A673 (cell line): ENCODE results near the gene PHF21A. TPM values are rescaled to one million over a fixed set of nuclear protein-coding genes. Genes with fewer than 3 reads are reported as not detected.

ENCODE experiments used
- BruUV-seq: library from RNA; stranded (reverse); fragments of 400-500 nt; replicated peaks from 2 replicates; lab custom pipeline; 2021; lab: Mats Ljungman, UMichigan
- CTCF ChIA-PET: fragments of 300-600 bp; sonication (Branson Sonifier 250); formaldehyde crosslinking; loops from one replicate; lab custom pipeline; 2022; ENCODE audit warnings: antibody characterized with exemption; lab: Charles Lee
- POLR2A ChIA-PET: fragments of 300-600 bp; sonication (Branson Sonifier 250); formaldehyde crosslinking; loops from one replicate; lab custom pipeline; 2022; ENCODE audit warnings: antibody characterized with exemption; ENCODE audit not compliant: low non-redundant PET; lab: Charles Lee
- DNase-seq: peaks from one replicate; pipeline ENCODE4 v3.0.0-alpha.2; 2015; ENCODE audit warnings: low spot score
- H3K27ac ChIP-seq: fragments of 200-600 bp; sonication (generic); 2 replicates; pipeline ENCODE4 v1.5.1; 2016; ENCODE audit warnings: mixed run types, low read depth, mild to moderate bottlenecking, mixed read lengths, antibody characterized with exemption, low read length; ENCODE audit not compliant: poor library complexity, severe bottlenecking
- H3K27me3 ChIP-seq: fragments of 200-600 bp; sonication (generic); replicated peaks from 2 replicates; pipeline ENCODE4 v1.6.1; 2017; ENCODE audit warnings: mixed run types, low read depth, mild to moderate bottlenecking, mixed read lengths, antibody characterized with exemption, low read length; ENCODE audit not compliant: insufficient read depth, poor library complexity
- H3K36me3 ChIP-seq: fragments of 200-600 bp; sonication (generic); 2 replicates; pipeline ENCODE4 v1.6.1; 2016; ENCODE audit warnings: mixed run types, mild to moderate bottlenecking, mixed read lengths, antibody characterized with exemption, low read length; ENCODE audit not compliant: insufficient read depth, poor library complexity, severe bottlenecking
- H3K4me1 ChIP-seq: fragments of 200-600 bp; sonication (generic); 2 replicates; pipeline ENCODE4 v1.6.1; 2017; ENCODE audit warnings: mixed run types, mild to moderate bottlenecking, mixed read lengths, antibody characterized with exemption, low read length; ENCODE audit not compliant: insufficient read depth, poor library complexity, severe bottlenecking
- H3K4me3 ChIP-seq: fragments of 200-600 bp; sonication (generic); 2 replicates; pipeline ENCODE4 v1.5.1; 2016; ENCODE audit warnings: low read depth, mixed run types, mild to moderate bottlenecking, mixed read lengths, low read length; ENCODE audit not compliant: poor library complexity, severe bottlenecking
- H3K9me3 ChIP-seq: fragments of 200-600 bp; sonication (generic); 2 replicates; pipeline ENCODE4 v1.6.1; 2016; ENCODE audit warnings: mixed run types, low read depth, mild to moderate bottlenecking, mixed read lengths, antibody characterized with exemption, low read length; ENCODE audit not compliant: poor library complexity, severe bottlenecking
- EZH2 ChIP-seq: fragments of 200-600 bp; sonication (generic); IDR thresholded peaks from 2 replicates; pipeline ENCODE4 v1.6.1; 2017; ENCODE audit warnings: borderline replicate concordance, low read depth, mild to moderate bottlenecking, mixed read lengths, antibody characterized with exemption, low read length; ENCODE audit not compliant: poor library complexity, severe bottlenecking
- intact Hi-C: fragments of 100-400 bp; cut with micrococcal nuclease; formaldehyde crosslinking; loops from one replicate; pipeline ENCODE4 v1.10.0; 2022; ENCODE audit not compliant: unreplicated experiment
- total RNA-seq: library from RNA; stranded (reverse); gene quantifications from 2 replicates; pipeline ENCODE4 v1.2.3, GENCODE V29; 2021
- TF ChIP-seq, protein P1 (sequence below): fragments of 300-800, 200-600 bp; sonication (generic); conservative IDR thresholded peaks from 2 replicates; pipeline ENCODE4 v1.5.1; 2017; ENCODE audit warnings: low read depth, mild to moderate bottlenecking, antibody characterized with exemption, low read length, moderate library complexity, mixed read lengths

The PHF21A gene
- total RNA-seq, 1 experiment from 2014 or later = 77.2 TPM

DNA sequence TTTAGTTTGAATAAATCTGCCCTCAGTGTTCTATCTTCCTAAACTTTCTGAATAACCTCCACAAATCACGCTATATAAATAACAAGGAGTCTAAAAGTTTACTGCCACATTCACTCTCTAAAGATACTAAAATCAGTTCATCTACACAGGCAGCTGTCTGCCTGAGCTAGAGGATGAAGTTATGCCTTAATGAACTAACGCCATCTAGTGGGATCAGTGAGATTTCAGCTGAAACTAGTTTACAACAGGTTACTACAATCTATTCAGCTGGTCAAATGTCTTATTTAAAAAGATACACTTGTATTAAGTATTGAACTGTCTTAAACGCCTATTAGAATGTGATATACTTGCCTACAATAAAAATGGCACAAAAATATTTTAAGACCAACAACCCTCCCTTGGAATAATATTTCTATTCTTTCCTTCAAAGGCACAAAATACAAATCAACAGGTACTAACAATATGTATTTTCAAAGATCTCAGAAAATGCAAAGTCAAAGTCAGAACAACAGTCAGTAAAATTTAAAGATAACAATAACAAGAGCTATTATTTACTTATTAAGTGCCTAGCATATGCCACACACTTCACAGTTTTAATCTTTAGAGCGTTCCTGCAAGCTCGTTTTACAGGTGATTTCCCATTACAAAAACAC, 114.7 kb downstream of the PHF21A start:
- TF ChIP-seq EZH2 = no peak
- TF ChIP-seq, protein P1, sequence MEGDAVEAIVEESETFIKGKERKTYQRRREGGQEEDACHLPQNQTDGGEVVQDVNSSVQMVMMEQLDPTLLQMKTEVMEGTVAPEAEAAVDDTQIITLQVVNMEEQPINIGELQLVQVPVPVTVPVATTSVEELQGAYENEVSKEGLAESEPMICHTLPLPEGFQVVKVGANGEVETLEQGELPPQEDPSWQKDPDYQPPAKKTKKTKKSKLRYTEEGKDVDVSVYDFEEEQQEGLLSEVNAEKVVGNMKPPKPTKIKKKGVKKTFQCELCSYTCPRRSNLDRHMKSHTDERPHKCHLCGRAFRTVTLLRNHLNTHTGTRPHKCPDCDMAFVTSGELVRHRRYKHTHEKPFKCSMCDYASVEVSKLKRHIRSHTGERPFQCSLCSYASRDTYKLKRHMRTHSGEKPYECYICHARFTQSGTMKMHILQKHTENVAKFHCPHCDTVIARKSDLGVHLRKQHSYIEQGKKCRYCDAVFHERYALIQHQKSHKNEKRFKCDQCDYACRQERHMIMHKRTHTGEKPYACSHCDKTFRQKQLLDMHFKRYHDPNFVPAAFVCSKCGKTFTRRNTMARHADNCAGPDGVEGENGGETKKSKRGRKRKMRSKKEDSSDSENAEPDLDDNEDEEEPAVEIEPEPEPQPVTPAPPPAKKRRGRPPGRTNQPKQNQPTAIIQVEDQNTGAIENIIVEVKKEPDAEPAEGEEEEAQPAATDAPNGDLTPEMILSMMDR = peak; percentile 100
- DNase-seq = peak; percentile 95
- intact Hi-C loops = loop anchor here (1.0 kb wide), 1 partner anchor 159 kb away; the partner anchor contains the start of gene CRY2
- no peak overlapping the region for H3K27ac ChIP-seq
- no TSS peak for BruUV-seq
- H3K4me1 ChIP-seq = peaks cover 28% of the 10 kb centered on the region
- no peaks in the 10 kb centered on the region for H3K9me3 ChIP-seq
- POLR2A ChIA-PET = interaction anchor here (0.7 to 0.9 kb wide), 2 partner anchors 23 to 42 kb away, joined by 3 to 5 read pairs; no protein-coding TSS in a partner anchor
- H3K4me3 ChIP-seq = no peak overlapping the region
- no peaks in the 10 kb centered on the region for H3K36me3 ChIP-seq
- no peaks in the 10 kb centered on the region for H3K27me3 ChIP-seq
- CTCF ChIA-PET = interaction anchor here (0.5 to 2.4 kb wide), 19 partner anchors 11 to 382 kb away, joined by 3 to 87 read pairs (median 4); partner anchors contain the start of genes CRY2 and PEX16

GRCh38 chr11:46003572-46003971, 117.7 kb downstream of the PHF21A start:
- peak overlapping the region; percentile 37 for H3K27ac ChIP-seq
- BruUV-seq = no TSS peak
- peaks cover 36% of the 10 kb centered on the region for H3K4me1 ChIP-seq
- DNase-seq = peak; percentile 86
- H3K4me3 ChIP-seq = no peak overlapping the region
- H3K27me3 ChIP-seq = no peaks in the 10 kb centered on the region
- CTCF ChIA-PET = interaction anchor here (0.6 to 1.8 kb wide), 4 partner anchors 17 to 232 kb away, joined by 4 to 11 read pairs (median 6); no protein-coding TSS in a partner anchor
- TF ChIP-seq, protein P1 = no peak
- TF ChIP-seq EZH2 = no peak
- H3K36me3 ChIP-seq = no peaks in the 10 kb centered on the region
- intact Hi-C loops = loop anchor here (5.0 kb wide), 1 partner anchor 131 kb away; no protein-coding TSS in a partner anchor
- POLR2A ChIA-PET = interaction anchor here (0.5 kb wide), 1 partner anchor 40 kb away, joined by 5 read pairs; no protein-coding TSS in a partner anchor
- no peaks in the 10 kb centered on the region for H3K9me3 ChIP-seq

GRCh38 chr11:46002189-46002588, 119.1 kb downstream of the PHF21A start:
- TF ChIP-seq EZH2 = no peak
- TF ChIP-seq, protein P1 = no peak
- ChIA-PET POLR2A (interaction anchor here (1.7 kb wide), 1 partner anchor 19 kb away, joined by 9 read pairs; no protein-coding TSS in a partner anchor), CTCF (interaction anchor here (1.4 kb wide), 1 partner anchor 37 kb away, joined by 6 read pairs; no protein-coding TSS in a partner anchor)
- no peak overlapping the region for H3K4me3 ChIP-seq
- no peaks in the 10 kb centered on the region for H3K9me3 ChIP-seq
- no peaks in the 10 kb centered on the region for H3K27me3 ChIP-seq
- peak overlapping the region; percentile 37 for H3K27ac ChIP-seq
- H3K36me3 ChIP-seq = no peaks in the 10 kb centered on the region
- no TSS peak for BruUV-seq
- intact Hi-C loops = loop anchor here (5.0 kb wide), 1 partner anchor 130 kb away; no protein-coding TSS in a partner anchor
- no peak for DNase-seq
- H3K4me1 ChIP-seq = peaks cover 36% of the 10 kb centered on the region
